Lower lobe of right lung (tissue), 2 donors: ENCODE results near the gene ATG4D. TPM values are rescaled to one million over a fixed set of nuclear protein-coding genes. Genes with fewer than 3 reads are reported as not detected.

Source experiments
- ATAC-seq, 2 donors: fragments of 200-7000 bp; cut with Tn5 transposase; one replicate each; pipeline ENCODE4 v1.9.1; 2020 to 2022; ENCODE audit warnings: mild to moderate bottlenecking in 2 of 2, moderate library complexity in 2 of 2
- DNase-seq: peaks from one replicate; pipeline ENCODE4 v3.0.0-alpha.2; 2020
- H3K27ac ChIP-seq: fragments of 200-600 bp; one replicate; pipeline ENCODE4 v1.8.0; 2022
- H3K27me3 ChIP-seq: fragments of 200-600 bp; one replicate; pipeline ENCODE4 v1.8.0; 2022; ENCODE audit warnings: low read depth
- H3K36me3 ChIP-seq: fragments of 200-600 bp; one replicate; pipeline ENCODE4 v1.8.0; 2022; ENCODE audit warnings: mild to moderate bottlenecking
- H3K4me1 ChIP-seq: fragments of 200-600 bp; one replicate; pipeline ENCODE4 v1.8.0; 2022
- H3K4me3 ChIP-seq: fragments of 200-600 bp; one replicate; pipeline ENCODE4 v1.8.0; 2022; ENCODE audit warnings: mild to moderate bottlenecking
- H3K9me3 ChIP-seq: fragments of 200-600 bp; one replicate; pipeline ENCODE4 v1.8.0; 2022
- CTCF ChIP-seq: fragments of 200-600 bp; IDR thresholded peaks from one replicate; pipeline ENCODE4 v1.8.0; 2022; ENCODE audit warnings: antibody characterized with exemption, mild to moderate bottlenecking
- intact Hi-C: fragments of 100-400 bp; cut with DNase I; formaldehyde crosslinking; loops from one replicate; pipeline ENCODE4 v1.11.0; 2022
- long read RNA-seq: library from polyadenylated mRNA; unstranded; transcript quantifications from one replicate; pipeline ENCODE4 v2.0.0, GENCODE V29; 2021
- total RNA-seq: library from RNA; stranded (reverse); fragmentation: NEBNext Ultra II Directional; extraction: Animal tissue kit (Norgen Biotek cat#: 25700); gene quantifications from one replicate; pipeline ENCODE4 v1.2.1, GENCODE V29; 2021
- donor health status: DM: no; HTN: yes; CAD: no; lungs with severe emphysema.

The ATG4D gene
- 22.9 TPM for total RNA-seq
- long read RNA-seq, transcript ATG4D-204 (10 exons, 1,752 nt) = minor isoform, 5 of 46 reads
- long read RNA-seq, transcript ATG4D-201 (10 exons, 1,949 nt) = major isoform, 17 of 46 reads
- long read RNA-seq, transcript ATG4D-209 (10 exons, 1,555 nt) = minor isoform, 7 of 46 reads
- long read RNA-seq, partial matches to known transcripts = 12 of 46 reads
- long read RNA-seq, other reads (novel, unspliced or antisense) = 3 of 46 reads

- ATAC-seq (peak; percentile 93 to 95), DNase-seq (peak; percentile 92)
- intact Hi-C loops = no loop called here
- Histone ChIP-seq H3K27me3 (no peaks in the 10 kb centered on the region), H3K36me3 (peaks cover 31% of the 10 kb centered on the region), H3K4me1 (peaks cover 19% of the 10 kb centered on the region), H3K9me3 (no peaks in the 10 kb centered on the region), H3K27ac (peak within 1 kb of the TSS; percentile 91), H3K4me3 (peak within 1 kb of the TSS; percentile 88)
- no peak for TF ChIP-seq CTCF
These were observed at the start of gene ATG4D for GRCh38 chr19:10543420-10544241. TSS of gene ATG4D (plus strand) at chr19:10543904. CDS start at chr19:10544091, 187 bp downstream.

DNA sequence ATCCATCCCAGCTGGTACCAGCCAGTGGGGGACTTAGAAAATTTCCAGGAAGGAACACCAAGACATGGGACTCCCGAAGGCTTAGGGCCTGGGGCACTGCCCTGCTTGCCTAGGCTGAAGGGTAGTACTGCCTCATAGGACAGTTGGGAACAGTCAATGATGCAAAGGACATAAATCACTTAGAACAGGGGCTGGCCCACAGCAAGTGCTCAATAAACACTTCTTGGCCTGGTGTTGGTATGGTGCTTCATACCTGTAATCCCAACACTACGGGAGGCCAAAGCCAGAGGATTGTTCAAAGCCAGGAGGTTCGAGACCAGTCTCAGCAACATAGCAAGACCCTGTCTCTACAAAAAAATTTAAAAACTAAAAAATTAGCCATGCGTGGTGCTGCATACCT is 46.3 kb upstream of the ATG4D start:
- DNase-seq (no peak), ATAC-seq (no peak)
- no peak for TF ChIP-seq CTCF
- H3K27me3 ChIP-seq = no peaks in the 10 kb centered on the region
- H3K4me3 ChIP-seq = no peak overlapping the region
- H3K36me3 ChIP-seq = peaks cover 68% of the 10 kb centered on the region
- intact Hi-C loops = no loop called here
- H3K4me1 ChIP-seq = peaks cover 43% of the 10 kb centered on the region
- H3K27ac ChIP-seq = no peak overlapping the region
- H3K9me3 ChIP-seq = no peaks in the 10 kb centered on the region

GRCh38 chr19:10499550-10500246 is 44.0 kb upstream of the ATG4D start:
- Histone ChIP-seq H3K4me1 (peaks cover 50% of the 10 kb centered on the region), H3K4me3 (no peak overlapping the region), H3K27ac (no peak overlapping the region), H3K9me3 (no peaks in the 10 kb centered on the region), H3K36me3 (peaks cover 50% of the 10 kb centered on the region), H3K27me3 (no peaks in the 10 kb centered on the region)
- TF ChIP-seq CTCF = no peak
- intact Hi-C loops = no loop called here
- DNase-seq (no peak), ATAC-seq (no peak)

- intact Hi-C loops = no loop called here
- ATAC-seq = no peak
These were observed 43.5 kb upstream of the ATG4D start for GRCh38 chr19:10500247-10500592.

More at GRCh38 chr19:10500247-10500592, 43.5 kb upstream of the ATG4D start:
- H3K36me3 ChIP-seq = peaks cover 45% of the 10 kb centered on the region
- no peak overlapping the region for H3K27ac ChIP-seq
- no peaks in the 10 kb centered on the region for H3K27me3 ChIP-seq
- no peak for TF ChIP-seq CTCF
- H3K4me3 ChIP-seq = no peak overlapping the region
- no peaks in the 10 kb centered on the region for H3K9me3 ChIP-seq
- H3K4me1 ChIP-seq = peaks cover 50% of the 10 kb centered on the region
- no peak for DNase-seq
